ENCODE data around the gene SWSAP1.

Gene SWSAP1

DNA sequence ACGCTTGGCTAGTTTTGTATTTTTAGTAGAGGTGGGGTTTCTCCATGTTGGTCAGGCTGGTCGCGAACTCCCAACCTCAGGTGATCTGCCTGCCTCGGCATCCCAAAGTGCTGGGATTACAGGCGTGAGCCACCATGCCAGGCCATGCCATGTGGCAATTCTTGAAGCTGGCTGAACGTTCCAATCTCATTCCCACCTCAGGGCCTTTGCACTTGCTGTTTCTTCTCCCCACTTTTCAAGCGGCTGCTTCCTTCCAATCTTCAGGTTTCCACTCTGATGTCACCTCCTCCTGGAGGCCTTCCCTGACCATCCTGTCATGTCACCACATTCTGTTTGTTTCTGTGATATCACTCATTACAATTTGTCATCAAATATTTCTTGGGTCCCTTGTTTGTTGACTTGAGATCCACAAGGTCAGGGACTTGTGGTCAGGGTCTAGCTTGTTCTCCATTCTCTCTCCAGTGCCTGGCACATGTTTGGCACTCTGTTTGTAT is 5.4 kb downstream of the SWSAP1 start:
- Histone ChIP-seq H3K27ac (ENCODE audit: low read depth, low read length, poor library complexity, severe bottlenecking) (peak overlapping the region; percentile 95), H3K4me2 (ENCODE audit: low read length) (peak overlapping the region; percentile 89), H4K20me1 (ENCODE audit: insufficient read depth, low read length) (no peaks in the 10 kb centered on the region), H3K9me2 (ENCODE audit: low read depth, low read length) (no peaks in the 10 kb centered on the region), H3K79me2 (ENCODE audit: insufficient read depth, low read length) (no peaks in the 10 kb centered on the region), H3K9me3 (ENCODE audit: low read length) (no peaks in the 10 kb centered on the region), H2AFZ (ENCODE audit: low read length) (no peak overlapping the region), H3K27me3 (ENCODE audit: insufficient read depth, low read length) (no peaks in the 10 kb centered on the region), H3K4me1 (ENCODE audit: insufficient read depth, low read length, severe bottlenecking) (peaks cover 49% of the 10 kb centered on the region), H3K4me3 (ENCODE audit: low read depth, low read length, poor library complexity, severe bottlenecking) (peak overlapping the region; percentile 77), H3K9ac (ENCODE audit: low read length) (peak overlapping the region; percentile 87), H3F3A (ENCODE audit: insufficient read depth, low read length) (no peaks in the 10 kb centered on the region), H3K36me3 (ENCODE audit: insufficient read depth, low read length) (peaks cover 14% of the 10 kb centered on the region; the same call in 1 of the 2 replicates)
- TF ChIP-seq, protein P1, sequence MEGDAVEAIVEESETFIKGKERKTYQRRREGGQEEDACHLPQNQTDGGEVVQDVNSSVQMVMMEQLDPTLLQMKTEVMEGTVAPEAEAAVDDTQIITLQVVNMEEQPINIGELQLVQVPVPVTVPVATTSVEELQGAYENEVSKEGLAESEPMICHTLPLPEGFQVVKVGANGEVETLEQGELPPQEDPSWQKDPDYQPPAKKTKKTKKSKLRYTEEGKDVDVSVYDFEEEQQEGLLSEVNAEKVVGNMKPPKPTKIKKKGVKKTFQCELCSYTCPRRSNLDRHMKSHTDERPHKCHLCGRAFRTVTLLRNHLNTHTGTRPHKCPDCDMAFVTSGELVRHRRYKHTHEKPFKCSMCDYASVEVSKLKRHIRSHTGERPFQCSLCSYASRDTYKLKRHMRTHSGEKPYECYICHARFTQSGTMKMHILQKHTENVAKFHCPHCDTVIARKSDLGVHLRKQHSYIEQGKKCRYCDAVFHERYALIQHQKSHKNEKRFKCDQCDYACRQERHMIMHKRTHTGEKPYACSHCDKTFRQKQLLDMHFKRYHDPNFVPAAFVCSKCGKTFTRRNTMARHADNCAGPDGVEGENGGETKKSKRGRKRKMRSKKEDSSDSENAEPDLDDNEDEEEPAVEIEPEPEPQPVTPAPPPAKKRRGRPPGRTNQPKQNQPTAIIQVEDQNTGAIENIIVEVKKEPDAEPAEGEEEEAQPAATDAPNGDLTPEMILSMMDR (IDR thresholded peaks at IDR 0.05; ENCODE audit: low read length), result no peak
- TF ChIP-seq EZH2 (IDR thresholded peaks at IDR 0.05; ENCODE audit: borderline replicate concordance, low read length), result no peak

DNA sequence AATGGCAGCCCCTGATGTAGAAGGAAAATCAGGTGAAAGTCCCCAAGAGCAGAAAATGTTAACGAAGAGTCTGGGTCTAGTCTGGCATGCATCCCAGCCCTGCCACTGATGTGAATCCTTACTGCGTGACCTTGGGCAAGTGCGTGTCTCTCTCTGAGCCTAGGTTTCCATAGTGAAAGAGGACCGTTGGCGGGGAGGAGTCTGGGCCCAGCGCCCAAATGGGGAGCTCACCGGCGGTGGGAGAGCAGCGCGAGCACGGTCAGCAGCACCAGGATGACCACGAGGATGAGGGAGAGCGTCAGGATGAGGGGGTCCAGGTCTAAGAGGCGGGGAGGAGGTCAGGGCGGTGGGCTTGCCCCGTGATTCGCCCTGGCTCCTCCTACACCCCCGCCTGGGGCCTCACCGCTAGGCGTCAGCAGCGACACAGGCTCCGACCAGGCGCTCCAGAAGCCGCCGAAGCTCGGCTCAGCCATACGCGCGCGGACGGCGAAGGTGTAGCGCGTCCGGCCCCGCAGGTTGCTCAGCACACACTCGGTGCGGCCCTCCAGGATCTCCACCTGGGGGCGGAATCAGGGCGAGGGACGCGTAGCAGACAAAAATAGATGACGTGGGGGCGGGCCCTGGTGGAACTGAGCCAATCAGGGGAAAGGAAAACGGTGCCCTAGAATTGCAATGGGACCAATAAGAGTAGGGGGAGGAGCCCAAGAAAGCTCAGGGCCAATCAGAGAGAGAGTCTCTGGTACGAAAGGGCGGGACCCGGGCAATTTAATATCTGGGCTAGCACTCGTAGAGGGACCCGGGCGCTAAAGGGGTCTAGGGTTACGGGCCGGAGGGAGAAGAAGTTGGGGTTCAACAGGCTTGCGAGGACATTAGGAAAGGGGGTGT is 6.4 kb downstream of the SWSAP1 start:
- Histone ChIP-seq H3K9me3 (ENCODE audit: low read length) (no peaks in the 10 kb centered on the region), H3K36me3 (ENCODE audit: insufficient read depth, low read length) (peaks cover 10% of the 10 kb centered on the region; the same call in 1 of the 2 replicates), H3K4me2 (ENCODE audit: low read length) (peak overlapping the region; percentile 99), H3K4me3 (ENCODE audit: low read depth, low read length, poor library complexity, severe bottlenecking) (peak overlapping the region; percentile 77), H3K9me2 (ENCODE audit: low read depth, low read length) (no peaks in the 10 kb centered on the region), H3K9ac (ENCODE audit: low read length) (peak overlapping the region; percentile 92), H2AFZ (ENCODE audit: low read length) (no peak overlapping the region), H3K4me1 (ENCODE audit: insufficient read depth, low read length, severe bottlenecking) (peaks cover 45% of the 10 kb centered on the region), H3F3A (ENCODE audit: insufficient read depth, low read length) (no peaks in the 10 kb centered on the region), H3K27ac (ENCODE audit: low read depth, low read length, poor library complexity, severe bottlenecking) (peak overlapping the region; percentile 95), H4K20me1 (ENCODE audit: insufficient read depth, low read length) (no peaks in the 10 kb centered on the region), H3K27me3 (ENCODE audit: insufficient read depth, low read length) (no peaks in the 10 kb centered on the region), H3K79me2 (ENCODE audit: insufficient read depth, low read length) (no peaks in the 10 kb centered on the region)
- TF ChIP-seq, protein P1 (IDR thresholded peaks at IDR 0.05; ENCODE audit: low read length), result peak; percentile 86
- TF ChIP-seq EZH2 (IDR thresholded peaks at IDR 0.05; ENCODE audit: borderline replicate concordance, low read length), result no peak

DNA sequence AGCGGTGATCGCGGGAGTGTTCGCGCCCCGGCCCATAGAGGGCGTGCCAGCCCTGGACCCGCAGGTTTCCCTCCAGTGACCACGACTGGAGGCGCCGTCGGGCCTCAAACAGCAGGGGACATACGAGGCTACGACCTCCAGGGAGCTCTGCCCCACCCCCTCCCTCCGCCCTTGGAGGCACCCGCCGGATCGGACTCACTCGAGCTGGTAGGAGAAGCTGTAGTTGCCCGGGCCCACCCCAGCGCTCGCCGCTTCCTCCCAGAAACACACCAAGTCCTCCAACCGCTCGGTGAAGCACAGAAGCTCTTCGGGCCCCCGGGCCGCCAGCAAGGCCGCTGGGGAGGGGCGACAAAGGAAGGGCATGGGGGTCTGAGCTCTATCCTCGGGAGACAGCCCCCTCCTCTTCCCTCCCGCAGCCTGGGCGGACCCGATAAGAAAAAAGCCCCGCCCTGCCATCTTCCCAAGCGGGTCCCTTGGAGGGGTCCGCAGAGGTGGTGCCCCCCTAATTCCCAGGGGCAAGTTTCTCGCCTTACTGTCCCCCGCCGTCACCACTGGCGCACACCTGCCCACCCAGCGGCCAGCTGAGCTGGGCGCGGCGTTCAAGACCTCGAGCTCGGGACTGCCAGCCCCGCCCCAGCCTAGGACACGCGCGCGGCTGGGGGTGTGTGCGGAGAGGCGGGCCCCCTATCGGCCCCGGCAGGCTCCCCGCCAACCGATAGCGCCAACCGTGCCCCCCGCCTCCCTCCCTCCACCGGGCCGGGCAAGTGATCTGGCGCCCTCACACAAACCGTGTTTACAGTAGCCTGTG is 8.6 kb downstream of the SWSAP1 start:
- Histone ChIP-seq H3K9ac (ENCODE audit: low read length) (peak overlapping the region; percentile 26; the same call in 1 of the 2 replicates), H3K4me3 (ENCODE audit: low read depth, low read length, poor library complexity, severe bottlenecking) (peak overlapping the region; percentile 51), H3K36me3 (ENCODE audit: insufficient read depth, low read length) (peaks cover 6% of the 10 kb centered on the region; the same call in 1 of the 2 replicates), H3K9me3 (ENCODE audit: low read length) (no peaks in the 10 kb centered on the region), H3K79me2 (ENCODE audit: insufficient read depth, low read length) (no peaks in the 10 kb centered on the region), H2AFZ (ENCODE audit: low read length) (no peak overlapping the region), H3K27me3 (ENCODE audit: insufficient read depth, low read length) (no peaks in the 10 kb centered on the region), H4K20me1 (ENCODE audit: insufficient read depth, low read length) (no peaks in the 10 kb centered on the region), H3K9me2 (ENCODE audit: low read depth, low read length) (no peaks in the 10 kb centered on the region), H3K4me2 (ENCODE audit: low read length) (peak overlapping the region; percentile 61), H3K4me1 (ENCODE audit: insufficient read depth, low read length, severe bottlenecking) (peaks cover 40% of the 10 kb centered on the region), H3F3A (ENCODE audit: insufficient read depth, low read length) (no peaks in the 10 kb centered on the region), H3K27ac (ENCODE audit: low read depth, low read length, poor library complexity, severe bottlenecking) (no peak overlapping the region)
- no peak for TF ChIP-seq EZH2 (IDR thresholded peaks at IDR 0.05; ENCODE audit: borderline replicate concordance, low read length)
- TF ChIP-seq, protein P1 (IDR thresholded peaks at IDR 0.05; ENCODE audit: low read length), result peak; percentile 86
